ENCODE data around the gene GLRA3.

The GLRA3 gene

DNA sequence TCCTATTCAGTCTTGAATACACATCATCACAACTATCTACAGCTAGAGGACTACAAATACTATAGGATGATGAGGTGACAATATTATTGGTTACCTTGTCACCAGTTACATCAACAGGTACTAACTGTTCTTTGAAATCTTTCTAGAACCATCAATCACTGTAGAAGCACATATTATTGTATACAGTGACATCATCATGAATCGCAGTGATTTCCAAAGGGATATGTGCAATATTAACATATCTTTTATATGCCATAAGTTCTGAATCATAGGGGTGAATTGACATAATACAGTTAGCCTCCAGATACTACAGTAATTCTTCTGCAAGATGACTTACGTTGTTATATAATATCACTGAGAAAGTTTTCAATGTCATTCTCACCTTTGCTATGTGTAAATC, 201.6 kb downstream of the GLRA3 start:
- no peak for TF ChIP-seq TAF1 (IDR thresholded peaks at IDR 0.05; ENCODE audit: low read depth)
- TF ChIP-seq CEBPB (IDR thresholded peaks at IDR 0.05), result no peak
- no peak for TF ChIP-seq TEAD4 (IDR thresholded peaks at IDR 0.05)
- no peak for TF ChIP-seq FOXM1 (IDR thresholded peaks at IDR 0.05; ENCODE audit: borderline replicate concordance, low read depth)
- no peak for TF ChIP-seq EGR1 (IDR thresholded peaks at IDR 0.05)
- no peak for TF ChIP-seq EP300 (IDR thresholded peaks at IDR 0.05; ENCODE audit: borderline replicate concordance)
- no peak for TF ChIP-seq ZBTB7A (IDR thresholded peaks at IDR 0.05; ENCODE audit: low read depth)
- TF ChIP-seq, protein P1, sequence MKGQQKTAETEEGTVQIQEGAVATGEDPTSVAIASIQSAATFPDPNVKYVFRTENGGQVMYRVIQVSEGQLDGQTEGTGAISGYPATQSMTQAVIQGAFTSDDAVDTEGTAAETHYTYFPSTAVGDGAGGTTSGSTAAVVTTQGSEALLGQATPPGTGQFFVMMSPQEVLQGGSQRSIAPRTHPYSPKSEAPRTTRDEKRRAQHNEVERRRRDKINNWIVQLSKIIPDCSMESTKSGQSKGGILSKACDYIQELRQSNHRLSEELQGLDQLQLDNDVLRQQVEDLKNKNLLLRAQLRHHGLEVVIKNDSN (IDR thresholded peaks at IDR 0.05), result no peak
- TF ChIP-seq, protein P2, sequence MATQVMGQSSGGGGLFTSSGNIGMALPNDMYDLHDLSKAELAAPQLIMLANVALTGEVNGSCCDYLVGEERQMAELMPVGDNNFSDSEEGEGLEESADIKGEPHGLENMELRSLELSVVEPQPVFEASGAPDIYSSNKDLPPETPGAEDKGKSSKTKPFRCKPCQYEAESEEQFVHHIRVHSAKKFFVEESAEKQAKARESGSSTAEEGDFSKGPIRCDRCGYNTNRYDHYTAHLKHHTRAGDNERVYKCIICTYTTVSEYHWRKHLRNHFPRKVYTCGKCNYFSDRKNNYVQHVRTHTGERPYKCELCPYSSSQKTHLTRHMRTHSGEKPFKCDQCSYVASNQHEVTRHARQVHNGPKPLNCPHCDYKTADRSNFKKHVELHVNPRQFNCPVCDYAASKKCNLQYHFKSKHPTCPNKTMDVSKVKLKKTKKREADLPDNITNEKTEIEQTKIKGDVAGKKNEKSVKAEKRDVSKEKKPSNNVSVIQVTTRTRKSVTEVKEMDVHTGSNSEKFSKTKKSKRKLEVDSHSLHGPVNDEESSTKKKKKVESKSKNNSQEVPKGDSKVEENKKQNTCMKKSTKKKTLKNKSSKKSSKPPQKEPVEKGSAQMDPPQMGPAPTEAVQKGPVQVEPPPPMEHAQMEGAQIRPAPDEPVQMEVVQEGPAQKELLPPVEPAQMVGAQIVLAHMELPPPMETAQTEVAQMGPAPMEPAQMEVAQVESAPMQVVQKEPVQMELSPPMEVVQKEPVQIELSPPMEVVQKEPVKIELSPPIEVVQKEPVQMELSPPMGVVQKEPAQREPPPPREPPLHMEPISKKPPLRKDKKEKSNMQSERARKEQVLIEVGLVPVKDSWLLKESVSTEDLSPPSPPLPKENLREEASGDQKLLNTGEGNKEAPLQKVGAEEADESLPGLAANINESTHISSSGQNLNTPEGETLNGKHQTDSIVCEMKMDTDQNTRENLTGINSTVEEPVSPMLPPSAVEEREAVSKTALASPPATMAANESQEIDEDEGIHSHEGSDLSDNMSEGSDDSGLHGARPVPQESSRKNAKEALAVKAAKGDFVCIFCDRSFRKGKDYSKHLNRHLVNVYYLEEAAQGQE (IDR thresholded peaks at IDR 0.05; ENCODE audit: low read depth), result no peak
- no peak for TF ChIP-seq NFIC (IDR thresholded peaks at IDR 0.05)
- TF ChIP-seq TCF12 (IDR thresholded peaks at IDR 0.05; ENCODE audit: low read depth), result no peak
- TF ChIP-seq YY1 (IDR thresholded peaks at IDR 0.05; ENCODE audit: low read depth), result no peak
- no peak for TF ChIP-seq RAD21 (IDR thresholded peaks at IDR 0.05; ENCODE audit: low read depth)
- TF ChIP-seq, protein P3, sequence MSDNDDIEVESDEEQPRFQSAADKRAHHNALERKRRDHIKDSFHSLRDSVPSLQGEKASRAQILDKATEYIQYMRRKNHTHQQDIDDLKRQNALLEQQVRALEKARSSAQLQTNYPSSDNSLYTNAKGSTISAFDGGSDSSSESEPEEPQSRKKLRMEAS (IDR thresholded peaks at IDR 0.05), result no peak

DNA sequence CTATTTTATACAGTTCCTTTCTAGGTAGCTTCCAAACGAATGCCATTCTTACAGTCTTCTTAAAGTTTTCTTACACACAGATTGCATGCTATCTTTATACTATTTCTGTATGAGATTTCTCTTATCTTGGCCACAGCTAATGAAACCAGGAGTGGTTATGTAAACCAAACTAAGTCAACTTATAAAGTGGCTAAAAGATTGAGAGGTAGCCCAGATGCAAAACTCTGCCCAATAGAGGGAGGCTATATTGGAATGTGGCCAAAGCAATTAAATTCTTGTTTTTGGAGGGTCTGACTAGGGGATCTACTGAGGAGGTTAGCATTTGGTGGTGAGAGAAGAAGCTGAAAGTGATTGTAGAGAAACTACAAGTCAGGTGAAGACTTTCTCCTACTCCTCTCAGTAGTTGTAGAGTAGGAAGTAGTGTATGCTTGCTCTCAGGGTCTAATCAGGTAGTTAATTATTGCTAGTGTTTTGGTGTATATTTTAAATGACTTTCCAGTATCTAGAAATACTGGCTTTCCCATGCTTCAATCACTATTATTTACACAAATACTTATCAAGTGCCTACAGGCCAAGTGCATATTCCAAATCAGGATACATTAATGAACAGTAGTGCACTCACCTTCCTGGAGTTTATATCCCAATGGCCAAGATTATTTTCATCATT, 202.6 kb downstream of the GLRA3 start:
- TF ChIP-seq CEBPB (IDR thresholded peaks at IDR 0.05) (no peak), EGR1 (IDR thresholded peaks at IDR 0.05) (no peak), ZBTB7A (IDR thresholded peaks at IDR 0.05; ENCODE audit: low read depth) (no peak), EP300 (IDR thresholded peaks at IDR 0.05; ENCODE audit: borderline replicate concordance) (no peak), TCF12 (IDR thresholded peaks at IDR 0.05; ENCODE audit: low read depth) (no peak), TAF1 (IDR thresholded peaks at IDR 0.05; ENCODE audit: low read depth) (no peak)
- TF ChIP-seq, protein P2 (IDR thresholded peaks at IDR 0.05; ENCODE audit: low read depth), result no peak
- TF ChIP-seq, protein P3 (IDR thresholded peaks at IDR 0.05), result no peak
- TF ChIP-seq, protein P1 (IDR thresholded peaks at IDR 0.05), result no peak

DNA sequence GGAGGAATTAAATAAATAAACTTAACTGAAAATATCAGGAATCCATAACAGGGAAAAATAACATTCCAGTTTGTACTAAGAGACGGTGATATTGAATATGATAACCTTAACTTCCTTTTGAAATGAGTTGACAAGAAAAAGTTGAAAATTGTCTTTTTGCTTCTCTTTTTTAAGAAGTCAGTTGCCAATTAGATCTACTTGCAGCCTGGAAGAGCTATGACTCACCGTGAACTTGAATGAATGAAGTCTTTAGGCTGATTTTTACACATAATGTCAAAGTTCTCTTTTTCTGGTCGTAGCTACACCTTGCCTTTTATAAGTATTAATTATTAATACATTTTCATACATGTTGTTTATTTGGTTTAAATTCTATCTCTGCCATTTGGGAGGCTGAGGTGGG, 212.4 kb downstream of the GLRA3 start:
- TF ChIP-seq, protein P1 (IDR thresholded peaks at IDR 0.05), result no peak
- TF ChIP-seq CREB1 (IDR thresholded peaks at IDR 0.05; ENCODE audit: low read depth) (no peak), EGR1 (IDR thresholded peaks at IDR 0.05) (no peak), RAD21 (IDR thresholded peaks at IDR 0.05; ENCODE audit: low read depth) (no peak), YY1 (IDR thresholded peaks at IDR 0.05; ENCODE audit: low read depth) (no peak)

DNA sequence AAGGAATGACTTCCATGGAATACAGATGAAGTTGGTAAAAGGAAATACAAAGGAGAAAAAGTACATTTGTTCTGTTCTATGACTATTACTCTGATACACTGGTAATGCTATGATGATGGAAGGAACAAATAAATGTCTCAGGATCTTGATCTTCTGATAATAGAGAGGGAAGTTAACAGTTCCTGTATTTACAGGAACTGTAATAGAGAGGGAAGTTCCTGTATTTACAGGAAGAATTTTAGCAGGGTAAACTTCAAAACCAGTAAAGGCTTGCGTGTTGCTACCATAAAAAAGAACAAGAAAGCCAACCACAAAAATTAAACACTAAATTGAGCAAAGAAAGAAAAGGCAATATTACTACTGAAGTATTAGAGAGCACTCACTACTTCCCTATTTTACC, 215.1 kb downstream of the GLRA3 start:
- TF ChIP-seq ZBTB7A (IDR thresholded peaks at IDR 0.05; ENCODE audit: low read depth) (no peak), CREB1 (IDR thresholded peaks at IDR 0.05; ENCODE audit: low read depth) (no peak), TAF1 (IDR thresholded peaks at IDR 0.05; ENCODE audit: low read depth) (no peak), TEAD4 (IDR thresholded peaks at IDR 0.05) (no peak), EGR1 (IDR thresholded peaks at IDR 0.05) (no peak), YY1 (IDR thresholded peaks at IDR 0.05; ENCODE audit: low read depth) (no peak), EP300 (IDR thresholded peaks at IDR 0.05; ENCODE audit: borderline replicate concordance) (no peak)
- TF ChIP-seq, protein P1 (IDR thresholded peaks at IDR 0.05), result no peak

DNA sequence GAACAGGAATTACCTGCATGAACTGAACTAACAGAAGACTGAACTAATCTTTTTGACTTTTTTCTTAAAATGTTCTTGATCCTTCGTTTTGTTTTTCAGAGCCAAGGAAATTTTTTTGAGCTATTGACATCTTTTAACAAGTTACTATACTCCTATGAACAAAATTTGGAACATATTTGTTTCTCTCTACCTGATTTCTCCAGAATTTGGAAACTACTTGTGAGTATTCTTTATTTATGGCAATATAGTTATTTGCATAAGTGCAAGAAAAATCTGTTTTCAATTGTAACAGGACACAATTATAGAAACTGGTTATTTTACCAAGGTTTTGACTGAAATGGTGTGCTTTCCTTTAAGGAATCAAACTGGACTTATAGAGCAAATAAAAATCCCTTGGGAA, 217.3 kb downstream of the GLRA3 start:
- TF ChIP-seq TEAD4 (IDR thresholded peaks at IDR 0.05) (no peak), FOXM1 (IDR thresholded peaks at IDR 0.05; ENCODE audit: borderline replicate concordance, low read depth) (no peak), ZBTB7A (IDR thresholded peaks at IDR 0.05; ENCODE audit: low read depth) (no peak), TCF12 (IDR thresholded peaks at IDR 0.05; ENCODE audit: low read depth) (no peak), EGR1 (IDR thresholded peaks at IDR 0.05) (no peak), NFIC (IDR thresholded peaks at IDR 0.05) (no peak), TAF1 (IDR thresholded peaks at IDR 0.05; ENCODE audit: low read depth) (no peak), EP300 (IDR thresholded peaks at IDR 0.05; ENCODE audit: borderline replicate concordance) (no peak), RAD21 (IDR thresholded peaks at IDR 0.05; ENCODE audit: low read depth) (no peak), CEBPB (IDR thresholded peaks at IDR 0.05) (no peak)
- TF ChIP-seq, protein P1 (IDR thresholded peaks at IDR 0.05), result no peak
- TF ChIP-seq, protein P2 (IDR thresholded peaks at IDR 0.05; ENCODE audit: low read depth), result no peak

Data from Ishikawa (cell line).